ENCODE results near the gene SLC2A3. TPM values are rescaled to one million over a fixed set of nuclear protein-coding genes. Genes with fewer than 3 reads are reported as not detected.
"Not testable (repeated sequence)": the region's sequence is repeated elsewhere in the genome, so short reads cannot be mapped to it uniquely, and the experiment has no call there.

SLC2A3 gene
- total and polyA plus RNA-seq, 2 experiments from 2014 or later, result 65.3 to 76.3 TPM

GRCh38 chr12:7959701-7960121 lies 23.7 kb upstream of the SLC2A3 start:
- H3K9me2 ChIP-seq (replicated peaks; ENCODE audit: insufficient read depth), result no peaks in the 10 kb centered on the region
- no peaks in the 10 kb centered on the region for H3K36me3 ChIP-seq (replicated peaks; ENCODE audit: insufficient read depth, low read depth)
- peak overlapping the region; percentile 30 for H3K27ac ChIP-seq
- no peaks in the 10 kb centered on the region for H3K27me3 ChIP-seq
- H2AFZ ChIP-seq, result peak overlapping the region; percentile 69
- no peaks in the 10 kb centered on the region for H3K79me2 ChIP-seq
- H4K20me1 ChIP-seq (ENCODE audit: insufficient read depth, poor library complexity, severe bottlenecking), result no peaks in the 10 kb centered on the region
- 71% methylated on average over 3 of the region's 3 CpGs for WGBS (ENCODE audit: low lambda C conversion rate, missing lambda C conversion rate)
- DNase-seq (ENCODE audit: low spot score), result peak; percentile 18
- no peaks in the 10 kb centered on the region for H3K9me3 ChIP-seq (ENCODE audit: low read depth)
- TF ChIP-seq EZH2phosphoT487 (IDR thresholded peaks at IDR 0.05; ENCODE audit: low read depth, severe bottlenecking, unreplicated experiment), result no peak
- TF ChIP-seq EZH2 (IDR thresholded peaks at IDR 0.05; ENCODE audit: borderline replicate concordance), result no peak
- TF ChIP-seq, protein P1, sequence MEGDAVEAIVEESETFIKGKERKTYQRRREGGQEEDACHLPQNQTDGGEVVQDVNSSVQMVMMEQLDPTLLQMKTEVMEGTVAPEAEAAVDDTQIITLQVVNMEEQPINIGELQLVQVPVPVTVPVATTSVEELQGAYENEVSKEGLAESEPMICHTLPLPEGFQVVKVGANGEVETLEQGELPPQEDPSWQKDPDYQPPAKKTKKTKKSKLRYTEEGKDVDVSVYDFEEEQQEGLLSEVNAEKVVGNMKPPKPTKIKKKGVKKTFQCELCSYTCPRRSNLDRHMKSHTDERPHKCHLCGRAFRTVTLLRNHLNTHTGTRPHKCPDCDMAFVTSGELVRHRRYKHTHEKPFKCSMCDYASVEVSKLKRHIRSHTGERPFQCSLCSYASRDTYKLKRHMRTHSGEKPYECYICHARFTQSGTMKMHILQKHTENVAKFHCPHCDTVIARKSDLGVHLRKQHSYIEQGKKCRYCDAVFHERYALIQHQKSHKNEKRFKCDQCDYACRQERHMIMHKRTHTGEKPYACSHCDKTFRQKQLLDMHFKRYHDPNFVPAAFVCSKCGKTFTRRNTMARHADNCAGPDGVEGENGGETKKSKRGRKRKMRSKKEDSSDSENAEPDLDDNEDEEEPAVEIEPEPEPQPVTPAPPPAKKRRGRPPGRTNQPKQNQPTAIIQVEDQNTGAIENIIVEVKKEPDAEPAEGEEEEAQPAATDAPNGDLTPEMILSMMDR (IDR thresholded peaks at IDR 0.05; ENCODE audit: poor library complexity), result no peak
- no peak overlapping the region for H3K4me3 ChIP-seq
- no peaks in the 10 kb centered on the region for H3K4me1 ChIP-seq (ENCODE audit: insufficient read depth)
- peak overlapping the region; percentile 70 for H3K4me2 ChIP-seq

- Histone ChIP-seq H3K36me3 (replicated peaks; ENCODE audit: insufficient read depth, low read depth) (no peaks in the 10 kb centered on the region), H3K79me2 (no peaks in the 10 kb centered on the region), H3K4me3 (no peak overlapping the region), H3K27me3 (no peaks in the 10 kb centered on the region), H3K4me1 (ENCODE audit: insufficient read depth) (no peaks in the 10 kb centered on the region), H4K20me1 (ENCODE audit: insufficient read depth, poor library complexity, severe bottlenecking) (no peaks in the 10 kb centered on the region), H3K27ac (no peak overlapping the region), H3K4me2 (no peak overlapping the region), H3K9me3 (ENCODE audit: low read depth) (no peaks in the 10 kb centered on the region), H2AFZ (no peak overlapping the region), H3K9me2 (replicated peaks; ENCODE audit: insufficient read depth) (no peaks in the 10 kb centered on the region)
- DNase-seq (ENCODE audit: low spot score), result no peak
- WGBS (ENCODE audit: low lambda C conversion rate, missing lambda C conversion rate), result 80% methylated on average over 1 of the region's 1 CpG
- TF ChIP-seq, protein P1 (IDR thresholded peaks at IDR 0.05; ENCODE audit: poor library complexity), result no peak
- no peak for TF ChIP-seq EZH2phosphoT487 (IDR thresholded peaks at IDR 0.05; ENCODE audit: low read depth, severe bottlenecking, unreplicated experiment)
- no peak for TF ChIP-seq EZH2 (IDR thresholded peaks at IDR 0.05; ENCODE audit: borderline replicate concordance)
Measured at GRCh38 chr12:7959278-7959677, 23.3 kb upstream of the SLC2A3 start.

DNA sequence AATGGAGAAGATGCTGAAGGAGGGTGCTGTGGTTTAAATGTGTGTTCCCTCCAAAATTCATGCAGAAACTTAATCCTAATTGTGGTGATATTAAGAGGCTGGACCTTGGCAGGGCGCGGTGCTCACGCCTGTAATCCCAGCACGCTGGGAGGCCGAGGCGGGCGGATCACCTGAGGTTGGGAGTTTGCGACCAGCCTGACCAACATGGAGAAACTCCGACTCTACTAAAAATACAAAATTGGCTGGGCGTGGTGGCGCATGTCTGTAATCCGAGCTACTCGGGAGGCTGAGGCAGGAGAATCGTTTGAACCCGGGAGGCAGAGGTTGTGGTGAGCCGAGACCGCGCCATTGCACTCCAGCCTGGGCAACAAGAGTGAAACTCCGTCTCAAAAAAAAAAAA lies 18.9 kb upstream of the SLC2A3 start:
- not testable (repeated sequence) for H3K9me3 ChIP-seq (ENCODE audit: low read depth); H3K79me2 ChIP-seq; DNase-seq (ENCODE audit: low spot score); H3K27ac ChIP-seq; H3K4me1 ChIP-seq (ENCODE audit: insufficient read depth); H3K4me3 ChIP-seq; H3K4me2 ChIP-seq; H2AFZ ChIP-seq; H3K36me3 ChIP-seq (replicated peaks; ENCODE audit: insufficient read depth, low read depth); H4K20me1 ChIP-seq (ENCODE audit: insufficient read depth, poor library complexity, severe bottlenecking); H3K27me3 ChIP-seq; H3K9me2 ChIP-seq (replicated peaks; ENCODE audit: insufficient read depth)
- WGBS (ENCODE audit: low lambda C conversion rate, missing lambda C conversion rate), result 96% methylated on average over 16 of the region's 19 CpGs

- not testable (repeated sequence) for H3K9me2 ChIP-seq (replicated peaks; ENCODE audit: insufficient read depth); H3K36me3 ChIP-seq (replicated peaks; ENCODE audit: insufficient read depth, low read depth); H3K27ac ChIP-seq; H3K27me3 ChIP-seq; H3K4me2 ChIP-seq; H2AFZ ChIP-seq; H4K20me1 ChIP-seq (ENCODE audit: insufficient read depth, poor library complexity, severe bottlenecking); DNase-seq (ENCODE audit: low spot score); H3K9me3 ChIP-seq (ENCODE audit: low read depth); H3K4me3 ChIP-seq; H3K4me1 ChIP-seq (ENCODE audit: insufficient read depth); H3K79me2 ChIP-seq
- 61% methylated on average over 6 of the region's 10 CpGs for WGBS (ENCODE audit: low lambda C conversion rate, missing lambda C conversion rate)
Measured at GRCh38 chr12:7954418-7954817, 18.4 kb upstream of the SLC2A3 start.

- 97% methylated on average over 2 of the region's 2 CpGs for WGBS (ENCODE audit: low lambda C conversion rate, missing lambda C conversion rate)
- not testable (repeated sequence) for H3K27ac ChIP-seq; H3K4me2 ChIP-seq; H3K9me2 ChIP-seq (replicated peaks; ENCODE audit: insufficient read depth); H3K9me3 ChIP-seq (ENCODE audit: low read depth); H3K36me3 ChIP-seq (replicated peaks; ENCODE audit: insufficient read depth, low read depth); H3K4me3 ChIP-seq; H2AFZ ChIP-seq; H4K20me1 ChIP-seq (ENCODE audit: insufficient read depth, poor library complexity, severe bottlenecking); H3K4me1 ChIP-seq (ENCODE audit: insufficient read depth); DNase-seq (ENCODE audit: low spot score); H3K27me3 ChIP-seq; H3K79me2 ChIP-seq
Measured at GRCh38 chr12:7953912-7954311, 17.9 kb upstream of the SLC2A3 start.
